ENCODE measurements around the gene VSIG10L2.
"Not testable (repeated sequence)": the region's sequence is repeated elsewhere in the genome, so short reads cannot be mapped to it uniquely, and the experiment has no call there.

The VSIG10L2 gene

GRCh38 chr11:125945797-125946520 lies at the start of gene VSIG10L2:
TSS of gene VSIG10L2 (plus strand) at chr11:125946044. CDS start at chr11:125946056, 12 bp downstream.
- intact Hi-C loops (cut with DNase I): no loop called here
- DNase-seq: no peak

GRCh38 chr11:125901872-125902271 lies 44.0 kb upstream of the VSIG10L2 start:
- intact Hi-C loops (cut with DNase I): no loop called here
- no peak for DNase-seq

- peak in 1 of 10 donors; percentile 65 for DNase-seq
- intact Hi-C loops (cut with DNase I): no loop called here
Measured at GRCh38 chr11:125902277-125902926, 43.4 kb upstream of the VSIG10L2 start.

- intact Hi-C loops (cut with DNase I): no loop called here
- DNase-seq: peak; percentile 86 to 99 (median 92)
Measured at GRCh38 chr11:125902927-125903710, 42.7 kb upstream of the VSIG10L2 start, which contains the start of gene PUS3. TSS of gene PUS3 (minus strand) at chr11:125903206. CDS start at chr11:125896284, 6,922 bp downstream.

- intact Hi-C loops (cut with DNase I): no loop called here
- peak; percentile 47 to 98 (median 80) for DNase-seq
Measured at GRCh38 chr11:125903711-125904659, 41.9 kb upstream of the VSIG10L2 start, which contains the start of gene DDX25. TSS of gene DDX25 (plus strand) at chr11:125904508. CDS start at chr11:125904518, 10 bp downstream.

GRCh38 chr11:125904678-125905077 lies 41.2 kb upstream of the VSIG10L2 start:
- DNase-seq: peak in 1 of 10 donors; percentile 66
- intact Hi-C loops (cut with DNase I): no loop called here

GRCh38 chr11:125910226-125910849 lies 35.5 kb upstream of the VSIG10L2 start:
- DNase-seq: no peak
- intact Hi-C loops (cut with DNase I): no loop called here

- DNase-seq; intact Hi-C loops (cut with DNase I): not testable (repeated sequence)
Measured at GRCh38 chr11:125914601-125915000, 31.2 kb upstream of the VSIG10L2 start.

- intact Hi-C loops (cut with DNase I): no loop called here
- no peak for DNase-seq
Measured at GRCh38 chr11:125916683-125917347, 29.0 kb upstream of the VSIG10L2 start.

- no peak for DNase-seq
- intact Hi-C loops (cut with DNase I): no loop called here
Measured at GRCh38 chr11:125918140-125918840, 27.6 kb upstream of the VSIG10L2 start.

- no peak for DNase-seq
- intact Hi-C loops (cut with DNase I): no loop called here
Measured at GRCh38 chr11:125921042-125921441, 24.8 kb upstream of the VSIG10L2 start.

- DNase-seq: no peak
- intact Hi-C loops (cut with DNase I): no loop called here
Measured at GRCh38 chr11:125922156-125922555, 23.7 kb upstream of the VSIG10L2 start.

- intact Hi-C loops (cut with DNase I): loop anchor here (1.0 kb wide), 1 partner anchor 271 kb away; no protein-coding TSS in a partner anchor
- DNase-seq: peak in 9 of 10 donors; percentile 35 to 93 (median 68)
Measured at GRCh38 chr11:125923012-125923579, 22.7 kb upstream of the VSIG10L2 start.

GRCh38 chr11:125923633-125924032 lies 22.2 kb upstream of the VSIG10L2 start:
- intact Hi-C loops (cut with DNase I): loop anchor here (1.0 kb wide), 1 partner anchor 271 kb away; no protein-coding TSS in a partner anchor
- no peak for DNase-seq

GRCh38 chr11:125924384-125925007 lies 21.3 kb upstream of the VSIG10L2 start:
- intact Hi-C loops (cut with DNase I): no loop called here
- no peak for DNase-seq

GRCh38 chr11:125925247-125925740 lies 20.6 kb upstream of the VSIG10L2 start:
- intact Hi-C loops (cut with DNase I): no loop called here

GRCh38 chr11:125925804-125926203 lies 20.0 kb upstream of the VSIG10L2 start:
- intact Hi-C loops (cut with DNase I): no loop called here
- DNase-seq: peak in 1 of 10 donors; percentile 75

More at GRCh38 chr11:125925247-125925740, 20.6 kb upstream of the VSIG10L2 start:
- DNase-seq: no peak
